ENCODE data around the gene CBX1. TPM values are rescaled to one million over a fixed set of nuclear protein-coding genes. Genes with fewer than 3 reads are reported as not detected.

Gene CBX1
- total and polyA plus RNA-seq, 2 of the 13 experiments (the other 11 are each of a cell fraction or from before 2014, with no cell fraction given), result 17.8 to 108 TPM

DNA sequence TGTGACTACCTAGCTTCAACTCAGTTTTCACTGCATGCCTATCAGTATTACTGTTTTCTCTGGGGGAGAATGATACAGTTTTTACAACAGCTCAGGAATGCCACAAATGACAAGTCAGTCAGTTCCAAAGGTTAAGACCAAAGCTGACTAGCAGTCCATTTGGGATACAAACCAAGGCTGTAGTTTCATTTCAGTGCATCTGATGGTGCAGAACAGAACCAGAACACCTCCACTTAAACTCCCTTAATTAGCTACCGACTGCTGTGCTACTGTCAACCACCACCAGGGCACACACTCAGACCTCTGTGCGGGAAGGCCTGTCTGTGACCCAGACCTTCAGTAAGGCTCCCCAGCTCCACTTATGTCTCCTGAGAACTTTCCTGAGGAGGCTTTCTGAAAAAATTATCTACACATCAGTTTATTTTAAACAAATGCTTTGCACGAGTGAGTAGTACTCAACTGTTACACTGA is 32.8 kb downstream of the CBX1 start (continued):
- no peak for TF ChIP-seq KLF11 (CRISPR knock-in tag; IDR thresholded peaks at IDR 0.05)
- TF ChIP-seq SNAPC5 (CRISPR knock-in tag; IDR thresholded peaks at IDR 0.05; ENCODE audit: borderline replicate concordance), result no peak
- TF ChIP-seq ZNF367 (CRISPR knock-in tag; IDR thresholded peaks at IDR 0.05; ENCODE audit: borderline replicate concordance), result no peak
- TF ChIP-seq, protein P1, sequence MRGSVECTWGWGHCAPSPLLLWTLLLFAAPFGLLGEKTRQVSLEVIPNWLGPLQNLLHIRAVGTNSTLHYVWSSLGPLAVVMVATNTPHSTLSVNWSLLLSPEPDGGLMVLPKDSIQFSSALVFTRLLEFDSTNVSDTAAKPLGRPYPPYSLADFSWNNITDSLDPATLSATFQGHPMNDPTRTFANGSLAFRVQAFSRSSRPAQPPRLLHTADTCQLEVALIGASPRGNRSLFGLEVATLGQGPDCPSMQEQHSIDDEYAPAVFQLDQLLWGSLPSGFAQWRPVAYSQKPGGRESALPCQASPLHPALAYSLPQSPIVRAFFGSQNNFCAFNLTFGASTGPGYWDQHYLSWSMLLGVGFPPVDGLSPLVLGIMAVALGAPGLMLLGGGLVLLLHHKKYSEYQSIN (CRISPR knock-in tag; IDR thresholded peaks at IDR 0.05; ENCODE audit: borderline replicate concordance), result no peak
- TF ChIP-seq ZSCAN21 (CRISPR knock-in tag; IDR thresholded peaks at IDR 0.05; ENCODE audit: borderline replicate concordance), result no peak
- 0 out of 2 replicates have a peak, but pooled peaks have one; percentile 16 for TF ChIP-seq ZBTB38 (CRISPR knock-in tag; IDR thresholded peaks at IDR 0.05)
- no peak for TF ChIP-seq RFXAP (CRISPR knock-in tag; IDR thresholded peaks at IDR 0.05; ENCODE audit: borderline replicate concordance)
- TF ChIP-seq, protein P2, sequence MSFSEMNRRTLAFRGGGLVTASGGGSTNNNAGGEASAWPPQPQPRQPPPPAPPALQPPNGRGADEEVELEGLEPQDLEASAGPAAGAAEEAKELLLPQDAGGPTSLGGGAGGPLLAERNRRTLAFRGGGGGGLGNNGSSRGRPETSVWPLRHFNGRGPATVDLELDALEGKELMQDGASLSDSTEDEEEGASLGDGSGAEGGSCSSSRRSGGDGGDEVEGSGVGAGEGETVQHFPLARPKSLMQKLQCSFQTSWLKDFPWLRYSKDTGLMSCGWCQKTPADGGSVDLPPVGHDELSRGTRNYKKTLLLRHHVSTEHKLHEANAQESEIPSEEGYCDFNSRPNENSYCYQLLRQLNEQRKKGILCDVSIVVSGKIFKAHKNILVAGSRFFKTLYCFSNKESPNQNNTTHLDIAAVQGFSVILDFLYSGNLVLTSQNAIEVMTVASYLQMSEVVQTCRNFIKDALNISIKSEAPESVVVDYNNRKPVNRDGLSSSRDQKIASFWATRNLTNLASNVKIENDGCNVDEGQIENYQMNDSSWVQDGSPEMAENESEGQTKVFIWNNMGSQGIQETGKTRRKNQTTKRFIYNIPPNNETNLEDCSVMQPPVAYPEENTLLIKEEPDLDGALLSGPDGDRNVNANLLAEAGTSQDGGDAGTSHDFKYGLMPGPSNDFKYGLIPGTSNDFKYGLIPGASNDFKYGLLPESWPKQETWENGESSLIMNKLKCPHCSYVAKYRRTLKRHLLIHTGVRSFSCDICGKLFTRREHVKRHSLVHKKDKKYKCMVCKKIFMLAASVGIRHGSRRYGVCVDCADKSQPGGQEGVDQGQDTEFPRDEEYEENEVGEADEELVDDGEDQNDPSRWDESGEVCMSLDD (CRISPR knock-in tag; IDR thresholded peaks at IDR 0.05; ENCODE audit: borderline replicate concordance), result no peak
- no peak for TF ChIP-seq AKAP8 (CRISPR knock-in tag; IDR thresholded peaks at IDR 0.05)
- peak; percentile 64; the same call in 1 of the 2 replicates for TF ChIP-seq MIXL1 (CRISPR knock-in tag; IDR thresholded peaks at IDR 0.05)
- no peak for TF ChIP-seq GLI4 (CRISPR knock-in tag; IDR thresholded peaks at IDR 0.05; ENCODE audit: borderline replicate concordance)
- TF ChIP-seq FOXA1 (IDR thresholded peaks at IDR 0.05), result no peak
- no peak for TF ChIP-seq FOXA1 (CRISPR knock-in tag; IDR thresholded peaks at IDR 0.05)
- 0 out of 2 replicates have a peak, but pooled peaks have one; percentile 23 for TF ChIP-seq ARID4A (CRISPR knock-in tag; IDR thresholded peaks at IDR 0.05; ENCODE audit: borderline replicate concordance)
- TF ChIP-seq, protein P3, sequence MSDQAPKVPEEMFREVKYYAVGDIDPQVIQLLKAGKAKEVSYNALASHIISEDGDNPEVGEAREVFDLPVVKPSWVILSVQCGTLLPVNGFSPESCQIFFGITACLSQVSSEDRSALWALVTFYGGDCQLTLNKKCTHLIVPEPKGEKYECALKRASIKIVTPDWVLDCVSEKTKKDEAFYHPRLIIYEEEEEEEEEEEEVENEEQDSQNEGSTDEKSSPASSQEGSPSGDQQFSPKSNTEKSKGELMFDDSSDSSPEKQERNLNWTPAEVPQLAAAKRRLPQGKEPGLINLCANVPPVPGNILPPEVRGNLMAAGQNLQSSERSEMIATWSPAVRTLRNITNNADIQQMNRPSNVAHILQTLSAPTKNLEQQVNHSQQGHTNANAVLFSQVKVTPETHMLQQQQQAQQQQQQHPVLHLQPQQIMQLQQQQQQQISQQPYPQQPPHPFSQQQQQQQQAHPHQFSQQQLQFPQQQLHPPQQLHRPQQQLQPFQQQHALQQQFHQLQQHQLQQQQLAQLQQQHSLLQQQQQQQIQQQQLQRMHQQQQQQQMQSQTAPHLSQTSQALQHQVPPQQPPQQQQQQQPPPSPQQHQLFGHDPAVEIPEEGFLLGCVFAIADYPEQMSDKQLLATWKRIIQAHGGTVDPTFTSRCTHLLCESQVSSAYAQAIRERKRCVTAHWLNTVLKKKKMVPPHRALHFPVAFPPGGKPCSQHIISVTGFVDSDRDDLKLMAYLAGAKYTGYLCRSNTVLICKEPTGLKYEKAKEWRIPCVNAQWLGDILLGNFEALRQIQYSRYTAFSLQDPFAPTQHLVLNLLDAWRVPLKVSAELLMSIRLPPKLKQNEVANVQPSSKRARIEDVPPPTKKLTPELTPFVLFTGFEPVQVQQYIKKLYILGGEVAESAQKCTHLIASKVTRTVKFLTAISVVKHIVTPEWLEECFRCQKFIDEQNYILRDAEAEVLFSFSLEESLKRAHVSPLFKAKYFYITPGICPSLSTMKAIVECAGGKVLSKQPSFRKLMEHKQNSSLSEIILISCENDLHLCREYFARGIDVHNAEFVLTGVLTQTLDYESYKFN (CRISPR knock-in tag; conservative IDR thresholded peaks at IDR 0.05), result peak; percentile 8; the same call in 1 of the 2 replicates
- TF ChIP-seq ZFX (CRISPR knock-in tag; IDR thresholded peaks at IDR 0.05; ENCODE audit: low read depth), result 0 out of 2 replicates have a peak, but pooled peaks have one; percentile 18
- peak; percentile 18; the same call in 1 of the 2 replicates for TF ChIP-seq SMC3 (IDR thresholded peaks at IDR 0.05; ENCODE audit: low read length)
